K562 (cell line): ENCODE results near the gene BAD.

ENCODE experiments used
- ARID2 ChIP-seq: fragments of 450-650 bp; IDR thresholded peaks from 2 replicates; pipeline ENCODE4 v1.6.1; 2017; ENCODE audit warnings: antibody characterized with exemption, mild to moderate bottlenecking
- CHD2 ChIP-seq: IDR thresholded peaks from 2 replicates; pipeline ENCODE4 v1.6.1; 2011; ENCODE audit warnings: low read depth, low read length
- CREM ChIP-seq: IDR thresholded peaks from 2 replicates; pipeline ENCODE4 v1.6.1; 2014; ENCODE audit warnings: antibody characterized with exemption, low read depth
- MAFF ChIP-seq: IDR thresholded peaks from 2 replicates; pipeline ENCODE4 v1.6.1; 2012; ENCODE audit warnings: low read length, improper control_type of control experiment
- MNT ChIP-seq, 2 experiments: fragments of 450-650 bp; conservative IDR thresholded peaks; 2 replicates each; pipeline ENCODE4 v1.6.1; 2017; ENCODE audit warnings: mild to moderate bottlenecking in 2 of 2, moderate library complexity in 2 of 2
- SUPT5H ChIP-seq: fragments of 450-650 bp; IDR thresholded peaks from 2 replicates; pipeline ENCODE4 v1.6.1; 2016
- TRIM24 ChIP-seq, 2 experiments: fragments of 450-650 bp; IDR thresholded peaks; 2 replicates each; pipeline ENCODE4 v1.6.1; 2016
- ZBED1 ChIP-seq: IDR thresholded peaks from 2 replicates; pipeline ENCODE4 v1.6.1; 2014
- ZC3H8 ChIP-seq: fragments of 450-650 bp; IDR thresholded peaks from 2 replicates; pipeline ENCODE4 v1.6.1; 2017

- TF ChIP-seq CHD2 (no peak), ZBED1 (no peak), CREM (no peak), ARID2 (no peak), ZC3H8 (no peak), MNT (conservative IDR thresholded peaks at IDR 0.05) (no peak), MAFF (no peak), SUPT5H (no peak), TRIM24 (IDR thresholded peaks at IDR 0.05) (no peak)
Observed at GRCh38 chr11:64296236-64296635, 11.8 kb upstream of the BAD start.
